AML-193 (cell line): ENCODE measurements around the gene SAFB.
"Not testable (repeated sequence)": the region's sequence is repeated elsewhere in the genome, so short reads cannot be mapped to it uniquely, and the experiment has no call there.

ENCODE experiments used
- DNase-seq, 2 experiments: peaks; one replicate each; lab custom pipeline; 2025; lab: John Stamatoyannopoulos, UW

SAFB gene

DNA sequence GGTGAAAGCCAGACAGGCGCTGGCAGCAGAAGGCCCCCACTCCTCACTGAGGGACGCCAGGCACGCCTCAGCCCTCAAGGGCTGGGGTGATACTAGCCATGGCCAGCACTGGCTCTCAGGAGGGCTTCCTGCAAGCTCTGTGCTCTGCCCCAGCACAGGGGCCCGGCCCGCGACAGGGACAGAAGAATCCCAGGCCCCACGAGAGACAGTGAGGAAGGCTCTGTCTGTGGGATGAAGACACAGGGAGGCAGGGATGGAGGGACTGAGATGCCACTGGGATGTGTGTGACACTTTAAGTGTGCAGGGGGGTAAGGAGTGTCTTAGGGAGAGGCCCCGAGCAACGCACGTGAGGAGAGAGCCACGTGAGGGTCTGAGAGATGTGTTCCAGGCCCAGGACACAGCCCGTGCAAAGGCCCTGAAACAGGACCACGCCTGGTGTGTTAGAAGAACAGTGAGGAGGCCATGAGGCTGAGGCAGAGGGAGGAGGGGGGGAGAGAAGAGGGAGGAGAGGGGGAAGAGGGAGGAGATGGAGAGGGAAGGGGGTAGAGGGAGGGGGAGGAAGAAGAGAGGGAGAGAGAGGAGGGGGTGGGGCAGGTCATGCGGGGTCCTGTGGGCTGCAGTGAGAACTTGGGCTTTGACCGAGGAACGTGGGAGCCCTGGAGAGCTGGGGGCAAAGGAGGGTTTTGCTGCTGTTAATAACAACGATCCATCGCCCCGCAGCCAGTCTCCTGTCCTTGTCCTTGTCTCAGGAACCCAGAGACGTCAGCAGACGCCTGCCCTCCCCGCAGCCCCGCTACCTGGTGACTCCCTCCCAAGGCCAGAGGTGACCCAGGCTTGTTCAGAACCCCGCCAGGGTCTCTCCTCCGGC lies 74.4 kb downstream of the SAFB start:
- no peak for DNase-seq

GRCh38 chr19:5697890-5698634 lies 75.2 kb downstream of the SAFB start:
- DNase-seq = no peak

DNA sequence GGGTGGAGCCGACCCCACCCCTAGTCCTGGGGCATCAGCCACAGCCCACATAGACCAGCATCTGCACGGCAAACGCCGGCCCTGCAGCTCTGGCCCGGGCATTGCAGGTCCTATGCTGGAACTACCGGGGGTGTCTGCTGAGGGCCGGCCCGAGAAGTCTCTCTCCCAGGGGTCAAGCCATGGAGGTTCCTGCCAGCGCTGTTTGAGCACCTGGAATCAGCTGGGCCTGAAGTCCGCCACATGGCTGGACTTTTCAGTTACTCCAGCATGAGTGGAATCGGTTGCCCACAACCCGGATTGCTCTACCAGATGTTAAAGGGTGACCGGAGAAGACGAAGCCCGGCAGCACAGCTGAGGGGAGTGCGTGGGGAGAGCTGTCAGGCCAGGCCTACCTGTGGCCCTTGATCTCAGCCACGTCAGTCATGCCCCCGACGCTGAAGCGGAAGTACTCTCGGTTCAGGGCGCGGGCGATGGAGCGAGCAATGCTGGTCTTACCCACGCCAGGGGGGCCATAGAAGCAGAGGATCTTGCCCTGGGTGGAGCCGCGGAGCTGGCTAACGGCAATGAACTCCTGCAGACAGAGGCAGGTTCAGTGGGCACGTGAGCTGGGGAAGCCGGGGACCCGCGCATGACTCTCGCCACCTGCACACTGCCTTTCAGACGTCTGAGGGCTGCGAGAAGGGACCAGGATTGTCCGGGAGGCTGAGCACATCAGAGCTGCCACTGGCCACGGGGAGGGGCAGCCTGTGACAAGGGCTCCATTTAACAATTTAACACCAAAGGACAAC lies 75.9 kb downstream of the SAFB start:
- DNase-seq = no peak

DNA sequence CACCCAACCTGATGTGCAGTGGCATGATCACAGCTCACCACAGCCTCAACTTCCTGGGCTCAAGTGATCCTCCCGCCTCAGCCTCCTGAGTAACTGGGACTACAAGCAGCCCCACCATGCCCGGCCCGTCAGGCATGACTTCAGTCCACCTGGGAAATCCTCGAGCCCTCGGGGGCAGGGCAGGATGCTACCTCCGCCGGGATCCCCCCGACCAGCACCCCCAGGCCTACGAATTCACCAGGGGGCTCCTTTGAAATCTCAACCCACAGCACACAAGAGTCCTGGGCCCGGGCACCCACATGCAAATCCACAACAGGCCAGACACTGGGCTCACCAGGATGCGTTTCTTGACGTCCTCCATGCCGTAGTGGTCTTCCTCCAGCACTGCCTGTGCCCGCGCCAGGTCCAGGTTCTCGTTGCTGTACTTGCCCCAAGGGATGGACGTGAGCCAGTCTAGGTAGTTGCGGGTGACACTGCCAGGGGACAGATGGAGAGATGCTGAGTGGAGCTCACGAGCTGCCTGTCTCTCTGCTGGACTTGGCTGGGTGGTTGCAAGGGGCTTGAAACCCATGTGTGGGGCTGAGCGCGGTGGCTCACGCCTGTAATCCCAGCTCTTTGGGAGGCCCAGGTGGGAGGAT lies 77.7 kb downstream of the SAFB start:
- DNase-seq = no peak

DNA sequence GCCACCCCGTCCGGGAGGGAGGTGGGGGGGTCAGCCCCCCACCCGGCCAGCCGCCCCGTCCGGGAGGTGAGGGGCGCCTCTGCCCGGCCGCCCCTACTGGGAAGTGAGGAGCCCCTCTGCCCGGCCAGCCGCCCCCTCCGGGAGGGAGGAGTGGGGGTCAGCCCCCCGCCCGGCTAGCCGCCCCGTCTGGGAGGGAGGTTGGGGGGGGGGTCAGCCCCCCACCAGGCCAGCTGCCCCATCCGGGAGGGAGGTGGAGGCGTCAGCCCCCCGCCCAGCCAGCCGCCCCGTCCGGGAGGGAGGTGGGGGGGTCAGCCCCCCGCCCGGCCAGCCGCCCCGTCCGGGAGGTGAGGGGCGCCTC lies 79.1 kb downstream of the SAFB start:
- not testable (repeated sequence) for DNase-seq

- DNase-seq = no peak
Measured at GRCh38 chr19:5703819-5704818, 81.2 kb downstream of the SAFB start.

DNA sequence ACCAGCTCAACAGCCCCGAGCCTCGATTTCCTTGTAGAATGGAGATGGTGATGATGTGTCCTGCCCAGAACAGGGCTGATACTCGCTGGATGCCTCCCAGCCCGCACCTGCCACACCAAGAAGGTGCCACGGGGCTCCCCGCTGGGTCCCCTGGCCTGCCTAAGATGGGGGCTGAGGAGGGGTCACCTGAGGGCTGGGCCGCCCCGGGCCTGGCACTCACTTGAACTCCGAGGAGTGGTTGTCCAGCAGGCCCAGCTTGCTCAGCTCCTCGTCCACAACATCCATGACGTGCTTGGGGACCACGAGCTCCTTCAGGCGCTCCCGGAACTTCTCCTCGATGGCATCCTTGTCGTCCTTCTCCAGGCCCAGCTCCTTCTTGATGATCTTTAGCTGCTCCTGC lies 82.7 kb downstream of the SAFB start:
- no peak for DNase-seq

GRCh38 chr19:5706876-5707573 lies 84.1 kb downstream of the SAFB start:
- no peak for DNase-seq

GRCh38 chr19:5707576-5708575 lies 85.0 kb downstream of the SAFB start:
- no peak for DNase-seq

GRCh38 chr19:5711025-5711424 lies 88.1 kb downstream of the SAFB start:
- DNase-seq = no peak

- no peak for DNase-seq
Measured at GRCh38 chr19:5711713-5712161, 88.9 kb downstream of the SAFB start.

- DNase-seq = no peak
Measured at GRCh38 chr19:5713228-5713627, 90.3 kb downstream of the SAFB start.

GRCh38 chr19:5714816-5715215 lies 91.9 kb downstream of the SAFB start:
- no peak for DNase-seq

DNA sequence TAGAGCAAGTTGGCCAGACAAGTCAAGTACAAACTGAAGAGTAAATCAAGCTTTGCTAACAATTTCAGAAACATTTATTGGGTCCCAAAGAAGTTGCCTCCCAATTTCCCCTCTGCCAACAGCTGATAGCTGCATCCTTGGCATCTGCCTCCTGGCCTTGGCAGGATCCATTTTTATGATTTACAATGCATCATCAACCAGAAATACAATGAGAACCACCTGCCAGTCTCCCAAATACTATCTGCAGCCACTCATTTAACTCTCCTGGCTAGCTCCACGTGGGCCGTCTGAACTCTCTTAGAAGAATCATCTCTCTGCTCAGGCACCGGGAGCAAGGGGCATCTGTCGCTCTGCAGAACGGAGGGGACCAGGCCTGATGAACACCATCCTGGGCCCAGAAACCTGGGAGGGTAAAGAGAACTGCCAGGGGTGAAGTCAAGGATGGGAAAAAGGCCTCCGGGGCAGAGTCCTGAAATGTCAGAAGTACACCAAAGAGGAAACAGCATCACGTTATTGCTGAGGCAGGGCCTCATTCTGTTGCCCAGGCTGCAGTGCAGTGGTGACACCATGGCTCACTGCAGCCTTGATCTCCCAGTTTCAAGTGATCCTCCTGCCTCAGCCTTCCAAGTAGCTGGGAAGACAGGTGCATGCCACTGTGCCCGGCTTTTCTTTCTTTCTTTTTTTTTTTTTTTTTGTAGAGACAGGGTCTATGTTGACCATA lies 94.5 kb downstream of the SAFB start:
- DNase-seq = no peak
